ENCODE results near the gene EVPLL. TPM values are rescaled to one million over a fixed set of nuclear protein-coding genes. Genes with fewer than 3 reads are reported as not detected.

The EVPLL gene
- total and polyA plus RNA-seq, 2 donors (not counting 1 experiment from before 2014, with no cell fraction given): not detected

DNA sequence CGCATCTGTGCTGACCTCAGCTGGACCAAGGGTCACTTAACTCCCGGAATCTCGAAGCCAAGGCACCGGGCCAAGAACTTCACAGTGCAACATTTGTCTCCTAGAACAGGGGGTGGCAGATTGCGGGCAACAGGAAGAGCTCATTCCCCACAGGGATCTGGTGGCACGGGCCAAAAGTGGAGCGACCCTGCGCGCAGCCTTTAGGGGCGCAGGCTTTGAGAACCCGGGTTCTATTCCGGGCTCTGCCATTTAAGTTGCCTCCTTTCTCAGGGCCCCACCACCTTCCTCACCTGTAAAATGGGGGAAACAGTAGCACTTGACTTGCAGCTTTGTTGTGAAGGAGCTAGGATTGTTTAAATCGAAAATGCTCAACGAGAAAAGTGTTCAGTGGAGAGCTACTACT, 14.9 kb upstream of the EVPLL start:
- WGBS (ENCODE audit: insufficient coverage): 11% methylated on average over 9 of the region's 14 CpGs
- no peak for TF ChIP-seq CTCF (IDR thresholded peaks at IDR 0.05)
- TF ChIP-seq EZH2 (IDR thresholded peaks at IDR 0.05; ENCODE audit: borderline replicate concordance, insufficient read depth, low read depth, low read length, poor library complexity, severe bottlenecking): no peak
- Histone ChIP-seq H3K4me2 (replicated peaks; ENCODE audit: low read depth, low read length, poor library complexity, severe bottlenecking) (peak overlapping the region; percentile 94), H2AFZ (ENCODE audit: insufficient read depth, low read depth, low read length, poor library complexity, severe bottlenecking) (peak overlapping the region; percentile 98), H3K4me1 (ENCODE audit: control insufficient read depth in 2 of 2, insufficient read depth in 2 of 2, low read length in 2 of 2) (peaks cover 5 to 14% of the 10 kb centered on the region in 2 donors), H3K36me3 (replicated peaks in 1 of 2; ENCODE audit: control extremely low read depth in 1 of 2, control insufficient read depth in 1 of 2, extremely low read depth in 1 of 2, insufficient read depth in 2 of 2, low read length in 1 of 2) (no peaks in the 10 kb centered on the region), H3K27me3 (replicated peaks in 1 of 4; ENCODE audit: control extremely low read depth in 1 of 4, control insufficient read depth in 3 of 4, insufficient read depth in 4 of 4, low read length in 3 of 4) (no peaks in the 10 kb centered on the region), H4K20me1 (ENCODE audit: control insufficient read depth, insufficient read depth, low read length, poor library complexity, severe bottlenecking) (no peaks in the 10 kb centered on the region), H3K4me3 (ENCODE audit: control extremely low read depth in 1 of 5, extremely low read depth in 1 of 5, insufficient read depth in 1 of 5, low read depth in 2 of 5, low read length in 4 of 5) (peak overlapping the region; percentile 47 to 89 (median 66)), H3K27ac (ENCODE audit: low read length in 2 of 2) (peak overlapping the region in 1 of 2 donors; percentile 32), H3K9ac (ENCODE audit: low read length) (peak overlapping the region; percentile 94), H3K9me3 (ENCODE audit: control extremely low read depth in 1 of 3, control insufficient read depth in 2 of 3, insufficient read depth in 1 of 3, low read length in 2 of 3) (no peaks in the 10 kb centered on the region), H3K79me2 (ENCODE audit: control insufficient read depth, insufficient read depth, low read length) (peaks cover 5% of the 10 kb centered on the region)
- Mint-ChIP-seq H3K27ac (peak overlapping the region; percentile 59), H3K9me3 (ENCODE audit: insufficient read depth) (no peaks in the 10 kb centered on the region), H3K4me3 (peak overlapping the region; percentile 95), H3K4me1 (peaks cover 14% of the 10 kb centered on the region), H3K27me3 (no peaks in the 10 kb centered on the region)
- ATAC-seq (ENCODE audit: low read depth) (no peak), DNase-seq (no peak)
- POLR2A ChIA-PET: interaction anchor here (1.1 kb wide), 1 partner anchor 48 kb away, joined by 3 read pairs; the partner anchor contains the start of gene TOP3A
- intact Hi-C loops (cut with micrococcal nuclease): loop anchor here (1.0 kb wide), 2 partner anchors 47 to 104 kb away; partner anchors contain the start of genes FLII and SMCR8
- CTCF ChIA-PET: interaction anchor here (0.8 kb wide), 1 partner anchor 114 kb away, joined by 3 read pairs; no protein-coding TSS in a partner anchor

Measured in B cell (primary cell).